Heart left ventricle (tissue), 13 donors: ENCODE measurements around the gene MGAT4A.

Experiments
- CTCF ChIP-seq, 12 donors: fragments of 200-600 bp; sonication (generic) in 4 of 12; IDR thresholded peaks; one replicate each; pipeline versions ENCODE4 v1.5.0 to v1.8.0; 2018 to 2022; ENCODE audit warnings: antibody characterized with exemption in 12 of 12, mild to moderate bottlenecking in 5 of 12
- POLR2A ChIP-seq, 2 donors: fragments of 450-650 bp; IDR thresholded peaks; one replicate each; pipeline ENCODE4 v1.6.1; 2017; ENCODE audit warnings: antibody characterized with exemption in 2 of 2, mild to moderate bottlenecking in 2 of 2, moderate library complexity in 2 of 2
- donor health status: ischemic (EF 13 %, LVEDD 7.1; RV severe dilation, severe dysfunction).
- donor health status: DM: no; HTN: yes; CAD: no.
- donor health status: DM: no; HTN: no; CAD: no.
- donor health status: ischemic (EF 25% LVEDD 6.9; RV normal size, moderate dysfunction).
- donor health status: ischemic (EF 25% LVEDD 5.7; RV mildly dilated, moderate dysfunction).
- donor health status: ischemic (EF 35%, LVEDD 5.7; RV mildly dilated, moderate dysfunction).
- donor health status: nonischemic (EF 11% LVEDD 7.7; RV severe dilation, severe dysfunction).
- donor health status: DM: yes; HTN: yes; CAD: no.
- donor health status: PGD.
- donor health status: ischemic (EF 29% LVEDD 5.4; RV normal size, mild dysfunction).
- donor health status: nonischemic (EF 23%, LVEDD 6.1; RV moderate dilation, normal function).

GRCh38 chr2:98776136-98776535 is 45.2 kb upstream of the MGAT4A start:
- TF ChIP-seq CTCF (IDR thresholded peaks at IDR 0.05) (no peak), POLR2A (IDR thresholded peaks at IDR 0.05) (no peak)
